Gastrocnemius medialis (tissue), 4 donors: Measurements from ENCODE around the gene IGLL1. TPM values are rescaled to one million over a fixed set of nuclear protein-coding genes. Genes with fewer than 3 reads are reported as not detected.

Experiments used
- ATAC-seq, 2 donors: fragments of 150-250 bp; one replicate each; pipeline ENCODE4 v1.9.1; 2016
- DNase-seq, 2 donors: peaks; one replicate each; pipeline ENCODE4 v3.0.0-alpha.2; 2019
- H3K27ac ChIP-seq, 4 donors: fragments of 200-600 bp; sonication (generic); 1 replicate in 1 of 4; 2 replicates in 3 of 4; pipeline ENCODE4 v1.5.1; 2016 to 2018; ENCODE audit warnings: mild to moderate bottlenecking in 2 of 4, moderate library complexity in 1 of 4
- H3K27me3 ChIP-seq, 3 donors: fragments of 200-600 bp; sonication (generic) in 2 of 3; 1 replicate in 1 of 3; 2 replicates in 2 of 3; pipeline versions ENCODE4 v1.5.1 to v1.6.0; 2016 to 2019; ENCODE audit warnings: mild to moderate bottlenecking in 1 of 3, moderate library complexity in 1 of 3
- H3K36me3 ChIP-seq, 2 donors: fragments of 200-600 bp; sonication (generic) in 1 of 2; one replicate each; pipeline ENCODE4 v1.5.1; 2017 to 2018
- H3K4me1 ChIP-seq, 2 donors: fragments of 200-600 bp; sonication (generic) in 1 of 2; one replicate each; pipeline ENCODE4 v1.5.1; 2016 to 2017; ENCODE audit warnings: mild to moderate bottlenecking in 2 of 2
- H3K4me3 ChIP-seq, 4 donors: fragments of 200-600 bp; sonication (generic) in 3 of 4; 1 replicate in 1 of 4; 2 replicates in 3 of 4; pipeline ENCODE4 v1.5.1; 2016 to 2019; ENCODE audit warnings: mild to moderate bottlenecking in 2 of 4
- H3K9me3 ChIP-seq, 3 donors: fragments of 200-600 bp; sonication (generic) in 2 of 3; 1 replicate in 1 of 3; 2 replicates in 2 of 3; pipeline ENCODE4 v1.5.1; 2016 to 2019
- POLR2A ChIP-seq, 2 donors: fragments of 450-650 bp; IDR thresholded peaks; one replicate each; pipeline ENCODE4 v1.6.1; 2017; ENCODE audit warnings: antibody characterized with exemption in 2 of 2, mild to moderate bottlenecking in 2 of 2, moderate library complexity in 2 of 2
- in situ Hi-C, 4 donors: fragments of 200-750 bp; cut with MboI; loops; one replicate each; pipeline versions ENCODE4 v1.15.0 to v1.8.0; 2017; ENCODE audit warnings: low sequenced_read_pairs in 4 of 4
- intact Hi-C: fragments of 100-400 bp; cut with DNase I; formaldehyde crosslinking; loops from one replicate; pipeline ENCODE4 v1.15.1; 2023; ENCODE audit warnings: low total_unique reads
- total RNA-seq, 4 donors: library from RNA; depleted of rRNA; stranded (reverse); fragments of >200 nt; gene quantifications; one replicate each; pipeline versions ENCODE4 v1.1.0 to v1.2.3, GENCODE V29; 2016
- TF ChIP-seq, protein P1 (sequence below), 5 experiments: fragments of 450-650 bp in 3 of 5; fragments of 200-600 bp in 2 of 5; sonication (generic) in 2 of 5; IDR thresholded peaks in 4 of 5; conservative IDR thresholded peaks in 1 of 5; 1 replicate in 4 of 5; 2 replicates in 1 of 5; pipeline ENCODE4 v1.5.1; 2016 to 2019; ENCODE audit warnings: antibody characterized with exemption in 5 of 5, mild to moderate bottlenecking in 3 of 5, moderate library complexity in 3 of 5

IGLL1 gene
- total RNA-seq, 4 donors from 2014 or later, result not detected

DNA sequence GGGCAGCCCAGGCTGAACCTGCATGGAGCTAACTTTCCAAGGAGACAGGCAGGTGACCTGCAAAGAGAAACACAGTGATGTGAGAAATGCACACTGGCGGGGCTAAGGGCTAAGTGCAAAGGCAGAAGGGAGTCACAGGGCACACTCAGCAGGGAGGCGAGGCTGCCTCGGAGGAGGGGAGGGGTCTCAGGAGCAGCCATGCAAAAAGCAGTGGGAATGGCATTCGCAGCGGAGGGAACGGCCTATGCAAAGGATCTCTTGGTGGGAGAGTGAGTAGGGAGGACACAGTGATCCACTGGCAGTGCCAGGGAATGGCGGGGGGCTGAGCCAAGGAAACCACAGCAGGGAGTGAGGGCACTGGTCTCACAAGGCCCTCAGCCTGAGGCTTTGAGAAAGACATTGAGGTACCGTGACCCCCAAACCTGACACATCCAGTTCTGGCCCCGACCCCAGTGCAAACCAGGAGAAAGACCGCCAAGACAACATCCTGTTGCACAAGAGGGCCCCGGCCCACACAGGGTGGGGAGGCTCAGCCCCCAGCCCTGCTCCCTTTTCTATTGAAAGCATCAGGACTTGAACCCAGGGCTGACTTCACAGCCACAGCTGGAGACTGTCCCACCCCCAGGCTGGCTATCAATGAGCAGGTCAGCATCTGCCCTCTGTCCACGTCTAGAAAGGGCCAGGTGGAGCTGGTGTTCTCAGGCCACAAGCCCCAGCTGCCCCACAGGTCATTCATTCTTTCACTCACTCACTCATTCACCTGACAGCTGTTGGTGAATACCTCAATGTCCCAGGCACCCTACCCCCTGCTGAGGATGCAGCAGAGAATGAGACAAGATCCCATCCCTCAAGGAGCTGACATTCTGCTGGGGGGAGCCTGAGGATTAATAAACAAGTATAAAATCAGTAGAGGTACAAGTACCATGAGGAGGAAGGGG, 50.7 kb downstream of the IGLL1 start:
- H3K36me3 ChIP-seq, result no peaks in the 10 kb centered on the region
- no peaks in the 10 kb centered on the region for H3K27me3 ChIP-seq
- ATAC-seq (no peak), DNase-seq (no peak)
- no peak overlapping the region for H3K27ac ChIP-seq
- H3K4me3 ChIP-seq, result no peak overlapping the region
- in situ Hi-C loops, result loop anchor here in 2 of 4 donors (25.0 kb wide), 2 partner anchors 217 to 333 kb away; partner anchors contain the start of gene SLC2A11 (in 2 of the 2)
- no peaks in the 10 kb centered on the region for H3K9me3 ChIP-seq
- no peak for TF ChIP-seq POLR2A (IDR thresholded peaks at IDR 0.05)
- TF ChIP-seq, protein P1, sequence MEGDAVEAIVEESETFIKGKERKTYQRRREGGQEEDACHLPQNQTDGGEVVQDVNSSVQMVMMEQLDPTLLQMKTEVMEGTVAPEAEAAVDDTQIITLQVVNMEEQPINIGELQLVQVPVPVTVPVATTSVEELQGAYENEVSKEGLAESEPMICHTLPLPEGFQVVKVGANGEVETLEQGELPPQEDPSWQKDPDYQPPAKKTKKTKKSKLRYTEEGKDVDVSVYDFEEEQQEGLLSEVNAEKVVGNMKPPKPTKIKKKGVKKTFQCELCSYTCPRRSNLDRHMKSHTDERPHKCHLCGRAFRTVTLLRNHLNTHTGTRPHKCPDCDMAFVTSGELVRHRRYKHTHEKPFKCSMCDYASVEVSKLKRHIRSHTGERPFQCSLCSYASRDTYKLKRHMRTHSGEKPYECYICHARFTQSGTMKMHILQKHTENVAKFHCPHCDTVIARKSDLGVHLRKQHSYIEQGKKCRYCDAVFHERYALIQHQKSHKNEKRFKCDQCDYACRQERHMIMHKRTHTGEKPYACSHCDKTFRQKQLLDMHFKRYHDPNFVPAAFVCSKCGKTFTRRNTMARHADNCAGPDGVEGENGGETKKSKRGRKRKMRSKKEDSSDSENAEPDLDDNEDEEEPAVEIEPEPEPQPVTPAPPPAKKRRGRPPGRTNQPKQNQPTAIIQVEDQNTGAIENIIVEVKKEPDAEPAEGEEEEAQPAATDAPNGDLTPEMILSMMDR (IDR thresholded peaks at IDR 0.05 in 4 of 5, conservative IDR thresholded peaks at IDR 0.05 in 1 of 5), result no peak
- intact Hi-C loops, result loop anchor here (10.0 kb wide), 1 partner anchor 225 kb away; no protein-coding TSS in a partner anchor
- no peaks in the 10 kb centered on the region for H3K4me1 ChIP-seq

DNA sequence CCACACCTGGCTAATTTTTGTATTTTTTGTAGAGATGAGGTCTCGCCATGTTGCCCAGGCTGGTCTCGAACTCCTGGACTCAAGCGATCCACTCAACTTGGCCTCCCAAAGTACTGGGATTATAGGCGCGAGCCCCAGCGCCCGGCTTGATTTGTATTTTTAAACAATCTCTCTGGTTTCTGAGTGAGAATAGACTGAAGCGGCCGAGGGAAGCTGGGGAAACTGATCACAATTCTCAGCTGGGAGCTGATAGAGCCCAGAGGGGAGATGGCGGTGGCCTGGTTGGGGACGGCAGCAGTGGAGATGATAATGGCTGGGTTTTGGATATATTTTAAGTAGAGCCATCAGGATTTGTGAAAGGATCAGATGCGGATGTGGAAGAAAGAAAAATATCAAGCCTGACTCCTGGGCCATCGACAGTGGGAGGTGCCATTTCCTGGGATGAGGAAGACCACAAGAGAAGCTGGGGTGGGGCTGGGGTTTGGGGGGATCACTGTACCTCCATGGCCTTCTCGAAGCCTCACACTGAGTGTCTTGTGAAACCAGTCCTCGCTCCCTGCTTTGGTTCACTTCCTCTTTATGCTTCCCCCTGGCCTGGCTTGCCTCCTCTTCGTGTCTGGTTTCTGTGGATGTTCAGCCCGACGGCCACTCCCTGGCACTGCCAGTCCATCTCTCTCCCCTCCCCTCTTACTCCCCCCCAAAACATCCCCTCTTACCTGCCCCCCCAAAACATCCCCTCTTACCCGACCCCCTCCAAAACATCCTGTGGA, 51.9 kb downstream of the IGLL1 start:
- no peak for ATAC-seq
- H3K4me1 ChIP-seq, result no peaks in the 10 kb centered on the region
- in situ Hi-C loops, result loop anchor here in 2 of 4 donors (25.0 kb wide), 2 partner anchors 216 to 334 kb away; partner anchors contain the start of gene SLC2A11 (in 2 of the 2)
- no peak overlapping the region for H3K4me3 ChIP-seq
- no peaks in the 10 kb centered on the region for H3K9me3 ChIP-seq
- no peak overlapping the region for H3K27ac ChIP-seq
- DNase-seq, result no peak
- intact Hi-C loops, result loop anchor here (10.0 kb wide), 1 partner anchor 223 kb away; no protein-coding TSS in a partner anchor
- no peak for TF ChIP-seq POLR2A (IDR thresholded peaks at IDR 0.05)
- TF ChIP-seq, protein P1 (IDR thresholded peaks at IDR 0.05 in 4 of 5, conservative IDR thresholded peaks at IDR 0.05 in 1 of 5), result no peak
- H3K27me3 ChIP-seq, result no peaks in the 10 kb centered on the region
- H3K36me3 ChIP-seq, result no peaks in the 10 kb centered on the region

DNA sequence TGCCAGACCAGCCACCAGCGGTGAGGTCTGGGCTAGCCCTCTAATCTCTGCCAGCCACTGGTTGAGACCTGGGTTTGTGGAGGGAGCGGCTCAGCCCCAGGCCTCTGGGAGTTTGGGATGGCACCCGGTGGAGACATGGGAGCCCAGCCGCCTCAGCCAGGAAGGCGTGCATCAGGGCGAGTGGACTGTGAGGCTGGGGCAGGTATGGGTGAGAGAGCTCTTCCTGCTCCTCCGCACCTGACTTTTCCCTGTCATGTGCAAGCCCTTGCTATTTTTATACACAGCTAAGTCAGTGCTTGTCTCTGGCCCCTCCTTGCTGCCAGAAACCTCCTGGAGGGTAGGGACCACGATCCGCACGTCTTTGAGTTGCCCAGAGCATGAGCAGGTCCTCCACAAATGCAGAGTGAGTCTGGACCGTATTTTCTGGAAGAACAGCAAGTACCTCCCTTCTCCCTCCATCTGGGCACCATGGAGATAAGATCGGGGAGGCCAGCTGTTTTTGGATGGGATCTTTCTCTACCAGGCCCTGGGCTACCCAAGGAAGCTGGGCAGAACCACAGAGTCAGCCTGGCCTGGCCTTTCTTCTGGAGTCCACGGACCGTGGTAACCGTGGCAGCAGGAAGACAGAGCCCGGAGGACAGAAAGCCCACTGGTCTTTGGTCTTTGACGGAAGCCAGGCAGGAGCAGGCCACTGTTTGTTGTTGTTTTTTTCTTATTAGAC, 53.3 kb downstream of the IGLL1 start:
- H3K27ac ChIP-seq, result peak overlapping the region in 1 of 4 donors; percentile 46
- peak in 1 of 2 donors; percentile 38 for DNase-seq
- no peaks in the 10 kb centered on the region for H3K27me3 ChIP-seq

More for the DNA sequence above, 53.3 kb downstream of the IGLL1 start:
- H3K9me3 ChIP-seq, result no peaks in the 10 kb centered on the region
- no peaks in the 10 kb centered on the region for H3K4me1 ChIP-seq
- H3K4me3 ChIP-seq, result no peak overlapping the region
- in situ Hi-C loops, result loop anchor here in 2 of 4 donors (25.0 kb wide), 2 partner anchors 214 to 336 kb away; partner anchors contain the start of gene SLC2A11 (in 2 of the 2)
- ATAC-seq, result peak; percentile 55 to 74
- TF ChIP-seq, protein P1 (IDR thresholded peaks at IDR 0.05 in 4 of 5, conservative IDR thresholded peaks at IDR 0.05 in 1 of 5), result no peak
- TF ChIP-seq POLR2A (IDR thresholded peaks at IDR 0.05), result no peak
- H3K36me3 ChIP-seq, result no peaks in the 10 kb centered on the region
- intact Hi-C loops, result loop anchor here (10.0 kb wide), 1 partner anchor 222 kb away; no protein-coding TSS in a partner anchor
